Upper lobe of right lung (tissue), 1 donor: ENCODE measurements around the gene RGS6. TPM values are rescaled to one million over a fixed set of nuclear protein-coding genes. Genes with fewer than 3 reads are reported as not detected.
"Not testable (repeated sequence)": the region's sequence is repeated elsewhere in the genome, so short reads cannot be mapped to it uniquely, and the experiment has no call there.

Source experiments
- ATAC-seq: fragments of 200-7000 bp; cut with Tn5 transposase; one replicate; pipeline ENCODE4 v1.9.1; 2020; ENCODE audit warnings: mild to moderate bottlenecking, moderate library complexity
- DNase-seq: peaks from one replicate; pipeline ENCODE4 v3.0.0-alpha.2; 2020
- H3K27ac ChIP-seq: fragments of 200-600 bp; one replicate; pipeline ENCODE4 v1.8.0; 2022
- H3K27me3 ChIP-seq: fragments of 200-600 bp; one replicate; pipeline ENCODE4 v1.8.0; 2022; ENCODE audit warnings: mild to moderate bottlenecking
- H3K36me3 ChIP-seq: fragments of 200-600 bp; one replicate; pipeline ENCODE4 v1.8.0; 2022
- H3K4me1 ChIP-seq: fragments of 200-600 bp; one replicate; pipeline ENCODE4 v1.8.0; 2022
- H3K4me3 ChIP-seq: fragments of 200-600 bp; one replicate; pipeline ENCODE4 v1.8.0; 2022; ENCODE audit warnings: mild to moderate bottlenecking
- H3K9me3 ChIP-seq: fragments of 200-600 bp; one replicate; pipeline ENCODE4 v1.8.0; 2022
- intact Hi-C: fragments of 100-400 bp; cut with DNase I; formaldehyde crosslinking; loops from one replicate; pipeline ENCODE4 v1.11.0; 2022
- total RNA-seq: library from RNA; stranded (reverse); fragmentation: NEBNext Ultra II Directional; extraction: Animal tissue kit (Norgen Biotek cat#: 25700); gene quantifications from one replicate; pipeline ENCODE4 v1.2.1, GENCODE V29; 2021
- TF ChIP-seq, protein P1 (sequence below): fragments of 200-600 bp; IDR thresholded peaks from one replicate; pipeline ENCODE4 v1.8.0; 2022; ENCODE audit warnings: antibody characterized with exemption
- donor health status: DM: no; HTN: yes; CAD: no; lungs with severe emphysema.

RGS6 gene
- total RNA-seq, 1 donor from 2014 or later = 2.6 TPM

DNA sequence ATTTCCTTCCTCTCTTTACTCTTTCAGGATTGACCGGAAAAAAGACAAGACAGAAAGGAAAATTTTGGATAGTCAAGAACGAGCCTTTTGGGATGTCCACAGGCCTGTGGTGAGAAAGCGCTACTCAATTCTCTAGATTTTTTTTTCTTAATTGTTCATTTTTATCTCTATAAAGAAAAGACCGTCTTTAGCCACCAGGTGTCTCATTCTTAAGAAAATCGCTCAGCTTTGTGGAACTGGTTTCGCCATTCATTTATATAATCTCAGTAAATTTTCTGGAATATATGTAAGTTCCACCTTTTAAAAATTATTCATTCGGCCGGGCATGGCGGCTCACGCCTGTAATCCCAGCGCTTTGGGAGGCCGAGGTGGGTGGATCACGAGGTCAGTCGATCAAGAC lies 540.6 kb downstream of the RGS6 start:
- Histone ChIP-seq H3K27me3 (no peaks in the 10 kb centered on the region), H3K36me3 (no peaks in the 10 kb centered on the region), H3K9me3 (no peaks in the 10 kb centered on the region), H3K27ac (no peak overlapping the region), H3K4me1 (peaks cover 7% of the 10 kb centered on the region), H3K4me3 (no peak overlapping the region)
- TF ChIP-seq, protein P1, sequence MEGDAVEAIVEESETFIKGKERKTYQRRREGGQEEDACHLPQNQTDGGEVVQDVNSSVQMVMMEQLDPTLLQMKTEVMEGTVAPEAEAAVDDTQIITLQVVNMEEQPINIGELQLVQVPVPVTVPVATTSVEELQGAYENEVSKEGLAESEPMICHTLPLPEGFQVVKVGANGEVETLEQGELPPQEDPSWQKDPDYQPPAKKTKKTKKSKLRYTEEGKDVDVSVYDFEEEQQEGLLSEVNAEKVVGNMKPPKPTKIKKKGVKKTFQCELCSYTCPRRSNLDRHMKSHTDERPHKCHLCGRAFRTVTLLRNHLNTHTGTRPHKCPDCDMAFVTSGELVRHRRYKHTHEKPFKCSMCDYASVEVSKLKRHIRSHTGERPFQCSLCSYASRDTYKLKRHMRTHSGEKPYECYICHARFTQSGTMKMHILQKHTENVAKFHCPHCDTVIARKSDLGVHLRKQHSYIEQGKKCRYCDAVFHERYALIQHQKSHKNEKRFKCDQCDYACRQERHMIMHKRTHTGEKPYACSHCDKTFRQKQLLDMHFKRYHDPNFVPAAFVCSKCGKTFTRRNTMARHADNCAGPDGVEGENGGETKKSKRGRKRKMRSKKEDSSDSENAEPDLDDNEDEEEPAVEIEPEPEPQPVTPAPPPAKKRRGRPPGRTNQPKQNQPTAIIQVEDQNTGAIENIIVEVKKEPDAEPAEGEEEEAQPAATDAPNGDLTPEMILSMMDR = no peak
- ATAC-seq = no peak
- intact Hi-C loops = no loop called here
- DNase-seq = no peak

DNA sequence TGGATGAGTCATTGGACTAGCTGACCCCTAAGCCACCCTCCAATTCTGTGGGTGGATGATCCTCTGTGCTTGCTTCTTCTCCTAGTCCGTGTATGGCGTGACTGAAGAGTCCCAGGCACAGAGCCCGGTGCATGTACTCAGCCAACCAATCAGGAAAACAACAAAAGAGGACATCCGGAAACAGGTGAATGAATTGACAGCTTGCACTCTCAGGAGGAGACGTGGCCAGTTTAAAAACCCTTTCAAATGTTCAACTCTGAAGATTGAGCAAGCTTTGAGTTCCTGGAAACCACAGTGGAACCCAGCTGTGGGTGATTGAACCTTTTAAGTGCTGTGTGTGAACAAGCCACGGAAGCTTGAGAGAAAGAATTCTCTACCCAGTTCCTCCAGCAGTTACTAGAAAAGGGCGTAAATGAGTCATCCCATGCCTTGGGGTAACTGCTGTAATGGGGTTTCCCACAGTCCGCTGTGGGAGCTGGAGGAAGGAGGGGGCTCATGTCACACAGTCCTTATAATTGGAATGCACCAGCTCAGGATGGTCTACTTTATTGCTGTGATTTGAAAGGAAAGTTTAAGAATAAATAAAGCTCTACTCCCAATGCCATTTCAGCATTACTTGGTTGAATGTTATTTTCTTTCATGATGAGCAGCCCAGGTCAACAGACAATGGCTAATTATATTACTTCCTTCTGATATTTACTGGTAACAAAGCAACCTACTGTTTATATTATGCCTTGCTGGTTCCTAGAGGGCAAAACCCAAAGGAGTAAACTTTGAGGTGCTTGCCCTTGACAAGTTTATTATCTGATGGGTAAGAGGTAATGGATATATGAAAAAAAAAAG lies 544.6 kb downstream of the RGS6 start:
- H3K27ac ChIP-seq = no peak overlapping the region

DNA sequence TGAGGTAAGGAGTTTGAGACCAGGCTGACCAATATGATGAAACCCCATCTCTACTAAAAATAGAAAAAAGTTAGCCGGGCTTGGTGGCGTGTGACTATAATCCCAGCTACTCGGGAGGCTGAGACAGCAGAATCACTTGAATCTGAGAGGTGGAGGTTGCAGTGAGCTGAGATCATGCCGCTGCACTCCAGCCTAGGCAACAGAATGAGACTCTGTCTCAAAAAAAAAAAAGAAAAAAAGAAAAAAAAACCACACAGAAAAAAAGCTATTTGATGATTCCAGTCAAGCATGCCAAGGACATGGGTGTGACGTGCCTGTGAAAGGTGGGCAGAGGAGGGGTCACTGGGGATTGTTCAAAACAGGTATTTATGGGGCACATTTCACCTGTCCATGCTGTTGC lies 545.3 kb downstream of the RGS6 start:
- H3K9me3 ChIP-seq, H3K4me3 ChIP-seq, ATAC-seq, H3K27me3 ChIP-seq, H3K36me3 ChIP-seq, H3K27ac ChIP-seq, H3K4me1 ChIP-seq, DNase-seq, intact Hi-C loops: not testable (repeated sequence)

More for the DNA sequence above, 544.6 kb downstream of the RGS6 start:
- H3K9me3 ChIP-seq = no peaks in the 10 kb centered on the region
- DNase-seq (no peak), ATAC-seq (peak; percentile 85)
- H3K27me3 ChIP-seq = no peaks in the 10 kb centered on the region
- TF ChIP-seq, protein P1 = no peak
- intact Hi-C loops = no loop called here
- H3K4me1 ChIP-seq = peaks cover 7% of the 10 kb centered on the region
- no peaks in the 10 kb centered on the region for H3K36me3 ChIP-seq
- H3K4me3 ChIP-seq = no peak overlapping the region

DNA sequence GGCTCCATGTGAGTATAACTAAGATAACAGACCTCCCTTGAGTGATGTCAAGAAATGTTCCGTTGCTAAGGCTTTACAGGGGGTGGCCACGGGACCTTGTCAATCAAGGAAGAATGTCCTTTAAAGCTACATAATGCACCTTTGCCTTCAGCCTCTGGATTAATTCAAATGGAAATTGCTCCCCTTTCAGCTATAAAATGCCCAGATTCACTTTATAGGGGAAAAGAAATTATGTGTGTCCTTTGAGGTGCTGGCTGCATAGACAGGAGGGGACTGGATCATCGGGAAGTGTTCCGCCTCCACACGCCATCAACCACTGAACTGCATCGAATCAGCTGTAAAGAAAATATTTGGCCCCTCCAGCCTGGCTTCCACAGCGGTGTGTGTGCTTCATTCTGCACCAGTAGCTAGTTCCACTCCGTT lies 546.3 kb downstream of the RGS6 start:
- Histone ChIP-seq H3K36me3 (no peaks in the 10 kb centered on the region), H3K9me3 (no peaks in the 10 kb centered on the region), H3K4me3 (no peak overlapping the region), H3K27ac (no peak overlapping the region), H3K4me1 (peaks cover 7% of the 10 kb centered on the region), H3K27me3 (no peaks in the 10 kb centered on the region)
- ATAC-seq = no peak
- no peak for DNase-seq
- TF ChIP-seq, protein P1 = no peak
- intact Hi-C loops = no loop called here

- DNase-seq = no peak
- Histone ChIP-seq H3K9me3 (no peaks in the 10 kb centered on the region), H3K4me3 (no peak overlapping the region), H3K36me3 (no peaks in the 10 kb centered on the region), H3K27ac (no peak overlapping the region), H3K4me1 (peaks cover 7% of the 10 kb centered on the region), H3K27me3 (no peaks in the 10 kb centered on the region)
- TF ChIP-seq, protein P1 = no peak
- intact Hi-C loops = no loop called here
- no peak for ATAC-seq
Observed at GRCh38 chr14:72479461-72479931, 547.3 kb downstream of the RGS6 start.

DNA sequence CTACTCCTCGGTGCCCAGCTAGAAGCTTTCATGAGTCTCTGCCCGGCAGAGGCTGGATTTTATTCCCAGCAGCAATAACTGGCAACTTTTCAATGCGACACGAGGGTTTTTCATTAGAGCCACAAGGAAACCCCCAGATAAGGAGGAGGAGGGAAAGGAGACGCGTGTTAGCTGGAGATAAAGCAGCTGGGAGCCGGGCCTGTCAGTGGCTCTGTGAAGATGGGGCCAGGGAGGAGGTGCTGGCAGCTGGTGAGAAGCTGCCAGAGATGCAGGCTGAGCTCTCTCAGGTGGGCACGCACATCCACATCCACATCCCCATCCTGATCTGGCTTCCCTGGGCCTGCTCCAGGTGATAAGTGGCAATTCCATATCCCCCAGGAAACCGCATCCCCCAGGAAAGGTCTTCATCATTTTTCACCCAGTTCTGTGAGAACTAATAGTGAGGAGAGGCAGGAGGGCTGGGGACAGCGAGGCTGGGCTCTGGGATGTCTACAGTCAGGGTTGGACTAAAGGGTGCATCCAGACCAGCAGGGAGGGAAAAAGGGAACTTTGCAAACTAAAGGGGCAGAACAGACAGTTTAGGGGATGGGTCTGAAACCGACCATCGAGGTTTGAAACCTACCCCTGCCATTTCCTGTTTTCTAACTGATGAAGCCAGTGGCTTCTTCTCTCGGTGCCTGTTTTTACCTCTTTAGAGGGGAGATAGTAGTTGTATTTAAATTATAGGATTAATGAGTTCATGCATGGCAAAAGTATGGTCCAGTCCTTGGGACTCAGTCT lies 548.4 kb downstream of the RGS6 start:
- Histone ChIP-seq H3K27ac (no peak overlapping the region), H3K4me3 (no peak overlapping the region), H3K9me3 (no peaks in the 10 kb centered on the region), H3K4me1 (peaks cover 7% of the 10 kb centered on the region), H3K27me3 (no peaks in the 10 kb centered on the region), H3K36me3 (no peaks in the 10 kb centered on the region)
- no peak for ATAC-seq
- DNase-seq = no peak
- TF ChIP-seq, protein P1 = no peak
- intact Hi-C loops = no loop called here
